Dendritic cell treated with granulocyte-macrophage colony-stimulating factor and Interleukin-4, amounts not matched to agents 40 ng/mL and 50 ng/mL, for 4 days (primary cell): ENCODE data around the gene TIMP2.

Experiments
- H3K27ac Mint-ChIP-seq: one replicate; pipeline ENCODE4 v1.8.0; 2022; ENCODE audit warnings: mild to moderate bottlenecking, mixed read lengths
- H3K27me3 Mint-ChIP-seq: one replicate; pipeline ENCODE4 v1.8.0; 2022; ENCODE audit warnings: mild to moderate bottlenecking, mixed read lengths
- H3K36me3 Mint-ChIP-seq: one replicate; pipeline ENCODE4 v1.8.0; 2022; ENCODE audit warnings: low read depth, mixed read lengths
- H3K4me1 Mint-ChIP-seq: one replicate; pipeline ENCODE4 v1.8.0; 2022; ENCODE audit warnings: low read depth, mixed read lengths
- H3K4me3 Mint-ChIP-seq: one replicate; pipeline ENCODE4 v1.8.0; 2022; ENCODE audit warnings: mild to moderate bottlenecking, moderate library complexity, mixed read lengths
- H3K9me3 Mint-ChIP-seq: one replicate; pipeline ENCODE4 v1.8.0; 2022; ENCODE audit warnings: mixed read lengths
- intact Hi-C: fragments of 100-400 bp; cut with micrococcal nuclease; formaldehyde crosslinking; loops from one replicate; pipeline ENCODE4 v1.15.0; 2022

TIMP2 gene

GRCh38 chr17:78839762-78840529 is 85.2 kb downstream of the TIMP2 start:
- no peaks in the 10 kb centered on the region for H3K9me3 Mint-ChIP-seq
- intact Hi-C loops = loop anchor here (2.0 kb wide), 1 partner anchor 23 kb away; no protein-coding TSS in a partner anchor
- H3K27me3 Mint-ChIP-seq = peaks cover 2% of the 10 kb centered on the region
- H3K36me3 Mint-ChIP-seq = peaks cover 43% of the 10 kb centered on the region
- H3K27ac Mint-ChIP-seq = peak overlapping the region; percentile 96
- peaks cover 45% of the 10 kb centered on the region for H3K4me1 Mint-ChIP-seq
- peak overlapping the region; percentile 79 for H3K4me3 Mint-ChIP-seq

GRCh38 chr17:78839235-78839761 is 85.9 kb downstream of the TIMP2 start:
- peaks cover 39% of the 10 kb centered on the region for H3K4me1 Mint-ChIP-seq
- peak overlapping the region; percentile 79 for H3K4me3 Mint-ChIP-seq
- peaks cover 50% of the 10 kb centered on the region for H3K36me3 Mint-ChIP-seq
- intact Hi-C loops = no loop called here
- H3K9me3 Mint-ChIP-seq = no peaks in the 10 kb centered on the region
- no peaks in the 10 kb centered on the region for H3K27me3 Mint-ChIP-seq
- peak overlapping the region; percentile 96 for H3K27ac Mint-ChIP-seq

DNA sequence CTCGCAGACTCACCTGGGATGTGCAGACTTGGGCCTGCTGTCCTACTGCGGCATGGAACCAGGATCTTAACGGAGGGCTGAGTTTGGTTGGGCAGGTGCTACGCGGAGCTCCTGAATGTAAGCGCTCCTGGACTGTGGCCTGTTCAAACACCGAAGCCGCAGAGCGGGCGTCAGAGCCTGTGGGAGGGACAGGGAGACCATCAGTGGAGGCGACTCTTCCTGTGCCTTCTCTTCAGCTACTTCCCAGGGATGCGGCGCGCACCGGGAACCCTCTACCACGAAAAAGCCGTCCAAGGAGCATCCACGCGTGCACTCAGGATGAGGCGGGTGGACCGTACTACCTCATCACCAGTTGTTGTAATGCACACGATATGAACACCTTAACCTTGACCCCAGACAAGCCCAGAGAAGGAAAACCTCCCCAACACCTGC is 86.6 kb downstream of the TIMP2 start:
- Mint-ChIP-seq H3K4me3 (no peak overlapping the region), H3K36me3 (peaks cover 57% of the 10 kb centered on the region), H3K4me1 (peaks cover 34% of the 10 kb centered on the region), H3K27ac (peak overlapping the region; percentile 96), H3K27me3 (no peaks in the 10 kb centered on the region), H3K9me3 (no peaks in the 10 kb centered on the region)
- intact Hi-C loops = no loop called here

DNA sequence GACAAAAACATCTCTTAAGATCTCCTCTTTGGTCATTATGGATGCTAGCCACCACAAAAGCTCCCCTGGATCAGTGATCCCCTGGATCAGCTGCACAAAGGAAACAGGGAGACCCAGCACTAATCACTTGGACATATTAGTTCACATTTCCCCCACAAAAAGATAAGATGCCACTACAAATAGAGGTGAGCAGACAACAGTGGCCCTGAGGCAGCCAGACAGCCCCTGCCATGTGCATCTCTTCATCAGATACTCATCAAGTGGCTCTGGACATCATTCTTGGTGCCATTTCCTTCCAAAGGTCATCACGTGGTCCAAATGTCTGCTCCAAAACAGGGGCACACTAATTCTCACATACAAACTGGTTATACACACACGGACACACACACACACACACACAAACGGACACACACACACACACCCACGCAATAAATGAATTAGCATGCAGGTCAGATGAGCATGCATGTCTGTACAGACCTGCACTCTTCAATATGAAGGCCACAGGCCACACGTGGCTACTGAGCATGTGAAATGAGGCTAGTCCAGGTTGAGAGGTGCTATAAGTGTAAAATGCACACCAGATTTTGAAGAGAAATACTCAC is 88.7 kb downstream of the TIMP2 start:
- H3K36me3 Mint-ChIP-seq = peaks cover 78% of the 10 kb centered on the region
- intact Hi-C loops = no loop called here
- no peaks in the 10 kb centered on the region for H3K9me3 Mint-ChIP-seq
- no peak overlapping the region for H3K27ac Mint-ChIP-seq
- H3K4me1 Mint-ChIP-seq = peaks cover 20% of the 10 kb centered on the region
- no peaks in the 10 kb centered on the region for H3K27me3 Mint-ChIP-seq
- no peak overlapping the region for H3K4me3 Mint-ChIP-seq

DNA sequence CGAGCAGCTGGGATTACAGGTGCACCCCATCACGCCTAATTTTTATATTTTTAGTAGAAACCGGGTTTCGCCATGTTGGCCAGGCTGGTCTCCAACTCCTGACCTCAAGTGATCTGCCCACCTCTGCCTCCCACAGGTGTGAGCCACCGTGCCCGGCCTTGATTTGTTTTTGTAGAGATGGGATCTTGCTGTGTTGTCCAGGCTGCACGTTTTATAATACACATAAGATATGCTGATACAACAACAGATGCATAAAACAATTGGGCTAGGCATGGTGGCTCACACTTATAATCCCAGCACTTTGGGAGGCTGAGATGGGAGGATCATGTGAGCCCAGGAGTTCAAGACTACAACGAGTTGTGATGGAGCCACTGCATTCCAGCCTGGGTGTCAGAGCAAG is 90.6 kb downstream of the TIMP2 start:
- peaks cover 13% of the 10 kb centered on the region for H3K4me1 Mint-ChIP-seq
- peaks cover 92% of the 10 kb centered on the region for H3K36me3 Mint-ChIP-seq
- no peak overlapping the region for H3K27ac Mint-ChIP-seq
- no peaks in the 10 kb centered on the region for H3K9me3 Mint-ChIP-seq
- no peaks in the 10 kb centered on the region for H3K27me3 Mint-ChIP-seq
- no peak overlapping the region for H3K4me3 Mint-ChIP-seq
- intact Hi-C loops = no loop called here

- Mint-ChIP-seq H3K4me3 (no peak overlapping the region), H3K36me3 (peaks cover 96% of the 10 kb centered on the region), H3K27ac (no peak overlapping the region), H3K4me1 (peaks cover 12% of the 10 kb centered on the region), H3K9me3 (no peaks in the 10 kb centered on the region), H3K27me3 (no peaks in the 10 kb centered on the region)
- intact Hi-C loops = no loop called here
Measured at GRCh38 chr17:78832541-78832810, 92.7 kb downstream of the TIMP2 start.

DNA sequence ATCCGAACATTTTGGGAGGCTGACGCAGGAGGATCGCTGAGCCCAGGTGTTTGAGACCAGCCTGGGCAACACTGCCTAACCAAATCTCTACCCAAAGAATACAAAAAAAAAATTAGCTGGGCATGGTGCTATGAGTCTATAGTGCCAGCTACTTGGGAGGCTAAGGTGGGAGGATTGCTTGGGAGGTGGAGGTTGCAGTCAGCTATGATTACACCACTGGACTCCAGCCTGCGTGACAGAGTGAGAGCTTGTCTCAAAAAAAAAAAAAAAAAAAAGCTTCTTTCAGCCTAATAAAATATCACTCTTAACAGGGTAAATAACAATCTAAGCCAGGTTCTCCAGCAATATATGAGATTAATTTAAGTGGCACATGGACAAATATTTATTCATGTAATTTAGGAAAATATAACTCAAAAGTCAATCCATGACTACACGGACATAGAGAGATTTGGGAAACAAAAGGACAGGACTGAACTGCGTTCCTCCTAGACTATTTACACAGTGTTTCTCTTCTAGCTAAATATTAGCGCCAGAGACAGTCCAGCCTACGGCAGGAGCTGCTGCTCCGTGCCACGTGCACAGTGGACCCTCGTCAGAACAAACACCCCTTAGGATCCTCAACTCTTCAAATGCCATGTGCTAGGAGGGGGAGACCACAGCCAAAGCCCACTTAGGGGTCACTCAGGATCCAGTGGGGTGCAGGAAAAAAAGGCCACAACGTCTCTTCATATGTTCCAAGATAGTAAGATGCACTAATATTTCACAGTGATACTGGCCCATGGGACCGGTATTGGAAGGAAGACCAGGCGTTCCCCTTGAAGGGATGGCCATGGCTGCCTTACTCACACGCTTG is 93.3 kb downstream of the TIMP2 start:
- H3K9me3 Mint-ChIP-seq = no peaks in the 10 kb centered on the region
- H3K27me3 Mint-ChIP-seq = no peaks in the 10 kb centered on the region
- intact Hi-C loops = no loop called here
- peaks cover 96% of the 10 kb centered on the region for H3K36me3 Mint-ChIP-seq
- H3K27ac Mint-ChIP-seq = no peak overlapping the region
- peaks cover 17% of the 10 kb centered on the region for H3K4me1 Mint-ChIP-seq
- no peak overlapping the region for H3K4me3 Mint-ChIP-seq

DNA sequence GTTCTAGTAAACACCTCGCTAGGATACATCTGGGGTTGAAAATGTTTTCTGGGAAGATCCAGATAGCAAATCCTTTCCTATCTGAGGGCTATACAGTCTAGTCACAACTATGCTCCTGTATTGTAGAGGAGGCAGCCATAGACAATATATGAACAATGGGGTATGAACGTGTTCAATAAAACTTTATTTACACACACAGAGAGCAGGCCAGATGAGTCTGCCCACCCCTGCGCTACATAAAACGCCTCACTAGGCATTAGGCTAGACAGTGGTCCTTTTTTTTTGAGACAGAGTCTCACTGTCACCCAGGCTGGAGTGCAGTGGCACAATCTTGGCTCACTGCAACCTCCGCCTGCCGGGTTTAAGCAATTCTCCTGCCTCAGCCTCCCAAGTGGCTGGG is 95.7 kb downstream of the TIMP2 start:
- intact Hi-C loops = no loop called here
- Mint-ChIP-seq H3K36me3 (peaks cover 93% of the 10 kb centered on the region), H3K27me3 (no peaks in the 10 kb centered on the region), H3K27ac (no peak overlapping the region), H3K4me1 (peaks cover 30% of the 10 kb centered on the region), H3K4me3 (no peak overlapping the region), H3K9me3 (no peaks in the 10 kb centered on the region)

- Mint-ChIP-seq H3K9me3 (no peaks in the 10 kb centered on the region), H3K4me1 (peaks cover 30% of the 10 kb centered on the region), H3K4me3 (no peak overlapping the region), H3K27ac (no peak overlapping the region), H3K36me3 (peaks cover 93% of the 10 kb centered on the region), H3K27me3 (no peaks in the 10 kb centered on the region)
- intact Hi-C loops = no loop called here
Measured at GRCh38 chr17:78828470-78829185, 96.6 kb downstream of the TIMP2 start.

- intact Hi-C loops = no loop called here
- Mint-ChIP-seq H3K4me1 (peaks cover 30% of the 10 kb centered on the region), H3K9me3 (no peaks in the 10 kb centered on the region), H3K27ac (peak overlapping the region; percentile 71), H3K4me3 (no peak overlapping the region), H3K36me3 (peaks cover 93% of the 10 kb centered on the region), H3K27me3 (no peaks in the 10 kb centered on the region)
Measured at GRCh38 chr17:78826836-78827509, 98.2 kb downstream of the TIMP2 start.

DNA sequence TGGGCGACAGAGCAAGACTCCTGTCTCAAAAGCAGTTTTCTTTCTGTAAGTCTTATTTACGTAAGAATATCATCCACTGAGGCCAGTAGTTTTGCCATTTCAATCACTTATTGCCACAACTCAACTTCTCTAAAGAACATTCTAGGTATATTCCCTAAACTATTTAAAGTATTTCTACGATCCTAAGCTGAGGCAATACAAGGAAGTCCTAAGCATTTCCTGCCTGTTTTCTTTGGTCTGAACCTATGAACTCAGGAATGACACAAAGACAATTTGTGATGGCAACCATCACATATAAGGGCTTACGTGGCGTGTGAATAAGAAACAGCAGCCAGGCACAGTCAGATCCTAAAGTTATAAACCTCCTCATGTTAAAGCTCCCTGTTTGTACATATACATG is 98.8 kb downstream of the TIMP2 start:
- peak overlapping the region; percentile 71 for H3K27ac Mint-ChIP-seq
- no peaks in the 10 kb centered on the region for H3K27me3 Mint-ChIP-seq
- intact Hi-C loops = no loop called here
- peaks cover 93% of the 10 kb centered on the region for H3K36me3 Mint-ChIP-seq
- H3K9me3 Mint-ChIP-seq = no peaks in the 10 kb centered on the region
- no peak overlapping the region for H3K4me3 Mint-ChIP-seq
- H3K4me1 Mint-ChIP-seq = peaks cover 30% of the 10 kb centered on the region

GRCh38 chr17:78825696-78826095 is 99.5 kb downstream of the TIMP2 start:
- Mint-ChIP-seq H3K27ac (peak overlapping the region; percentile 14), H3K36me3 (peaks cover 93% of the 10 kb centered on the region), H3K4me3 (no peak overlapping the region), H3K9me3 (no peaks in the 10 kb centered on the region), H3K27me3 (no peaks in the 10 kb centered on the region), H3K4me1 (peaks cover 30% of the 10 kb centered on the region)
- intact Hi-C loops = no loop called here

DNA sequence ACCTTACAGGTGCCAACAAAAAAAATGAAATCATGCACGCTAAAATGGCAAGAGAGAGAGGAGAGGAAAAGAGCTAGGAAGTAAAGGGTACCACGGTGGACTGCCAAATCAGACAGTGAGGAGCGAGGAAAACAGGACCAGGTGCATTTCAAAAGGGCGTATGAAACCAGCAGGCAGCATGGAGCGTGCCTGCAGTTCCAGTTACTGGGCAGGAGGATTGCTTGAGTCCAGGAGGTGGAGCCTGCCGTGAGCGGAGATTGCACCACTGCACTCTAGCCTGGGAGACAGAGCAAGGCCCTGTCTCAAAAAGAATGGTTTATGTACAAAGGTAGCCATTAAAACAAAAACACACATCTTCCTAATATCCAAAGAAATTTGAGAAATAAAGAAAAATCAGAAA is 100.9 kb downstream of the TIMP2 start:
- no peaks in the 10 kb centered on the region for H3K9me3 Mint-ChIP-seq
- H3K4me1 Mint-ChIP-seq = peaks cover 30% of the 10 kb centered on the region
- H3K27me3 Mint-ChIP-seq = no peaks in the 10 kb centered on the region
- no peak overlapping the region for H3K4me3 Mint-ChIP-seq
- no peak overlapping the region for H3K27ac Mint-ChIP-seq
- H3K36me3 Mint-ChIP-seq = peaks cover 97% of the 10 kb centered on the region
- intact Hi-C loops = no loop called here
